ENCODE results near the gene TUBB1.

The TUBB1 gene

DNA sequence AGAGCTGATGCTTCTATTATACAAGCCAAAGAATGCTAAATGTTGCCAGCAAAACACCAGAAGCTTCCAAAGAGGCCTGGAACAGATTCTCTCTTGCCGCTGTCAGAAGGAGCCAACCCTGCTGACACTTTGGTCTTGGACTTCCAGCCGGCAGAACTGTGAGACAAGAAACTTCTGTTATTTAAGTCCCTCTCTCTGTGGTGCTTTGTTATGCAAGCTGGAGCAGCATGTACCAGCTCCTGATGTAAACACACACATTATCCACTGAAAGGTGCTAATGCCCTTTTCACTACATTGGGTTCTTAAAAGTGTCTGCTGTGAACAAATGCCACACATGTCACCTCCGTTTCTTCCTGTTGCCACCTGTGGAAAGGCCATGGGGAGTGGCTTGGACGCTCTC, 49.3 kb downstream of the TUBB1 start:
- H3K9me3 ChIP-seq: no peaks in the 10 kb centered on the region
- no peak overlapping the region for H3K9ac ChIP-seq
- no peak overlapping the region for H3K27ac ChIP-seq
- peaks cover 10% of the 10 kb centered on the region for H3K4me1 ChIP-seq
- no peaks in the 10 kb centered on the region for H4K20me1 ChIP-seq
- H3K4me3 ChIP-seq: no peak overlapping the region
- H3K36me3 ChIP-seq: no peaks in the 10 kb centered on the region
- H3K27me3 ChIP-seq: no peaks in the 10 kb centered on the region
- H3K4me2 ChIP-seq: no peak overlapping the region
- no peak for TF ChIP-seq Cebpa-rat (IDR thresholded peaks at IDR 0.05)

DNA sequence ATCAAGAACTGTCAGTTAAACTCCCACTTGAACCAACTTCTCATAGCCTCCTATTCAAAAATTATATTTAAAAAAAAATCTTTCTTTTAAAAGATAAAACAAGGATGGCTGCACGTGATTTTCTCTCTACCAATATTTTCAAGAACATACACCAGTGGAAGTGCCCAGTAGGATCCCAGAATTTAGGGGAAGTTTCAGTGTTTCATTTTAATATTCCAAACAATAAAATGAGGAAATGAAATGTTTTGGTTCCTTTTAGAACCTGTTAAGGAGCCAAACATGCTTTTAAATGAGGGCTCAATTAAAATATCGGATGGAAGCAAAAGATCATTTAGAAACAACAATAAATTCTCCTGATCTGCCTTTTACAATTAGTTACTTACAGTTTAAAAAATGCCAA, 49.8 kb downstream of the TUBB1 start:
- Histone ChIP-seq H3K27ac (no peak overlapping the region), H3K4me2 (no peak overlapping the region), H3K36me3 (no peaks in the 10 kb centered on the region), H3K9ac (no peak overlapping the region), H3K4me3 (no peak overlapping the region), H4K20me1 (no peaks in the 10 kb centered on the region), H3K9me3 (no peaks in the 10 kb centered on the region), H3K4me1 (peaks cover 10% of the 10 kb centered on the region), H3K27me3 (no peaks in the 10 kb centered on the region)
- TF ChIP-seq Cebpa-rat (IDR thresholded peaks at IDR 0.05): no peak

DNA sequence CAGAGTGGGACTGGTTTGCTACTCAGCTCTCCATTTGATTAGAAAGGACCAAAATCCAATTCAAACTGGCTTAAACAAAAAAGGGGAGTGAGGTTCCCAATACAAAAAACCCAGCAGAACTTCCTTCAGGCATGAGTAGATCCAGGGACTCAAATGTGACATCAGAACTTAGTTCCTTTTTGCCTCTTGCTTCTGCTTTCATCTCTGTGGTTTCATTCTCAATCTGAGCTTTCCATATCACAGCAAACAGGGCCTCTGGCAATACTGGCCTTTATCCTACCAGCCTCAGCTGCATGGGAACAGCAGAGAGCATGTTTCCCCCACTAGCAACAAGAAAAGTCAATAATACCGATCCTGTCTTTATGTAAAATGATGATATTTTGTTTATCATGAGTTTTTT, 52.0 kb downstream of the TUBB1 start:
- Histone ChIP-seq H3K27me3 (no peaks in the 10 kb centered on the region), H3K27ac (no peak overlapping the region), H3K36me3 (no peaks in the 10 kb centered on the region), H3K4me3 (no peak overlapping the region), H3K9ac (no peak overlapping the region), H3K9me3 (no peaks in the 10 kb centered on the region), H3K4me2 (no peak overlapping the region), H4K20me1 (no peaks in the 10 kb centered on the region), H3K4me1 (peaks cover 10% of the 10 kb centered on the region)
- TF ChIP-seq Cebpa-rat (IDR thresholded peaks at IDR 0.05): no peak

DNA sequence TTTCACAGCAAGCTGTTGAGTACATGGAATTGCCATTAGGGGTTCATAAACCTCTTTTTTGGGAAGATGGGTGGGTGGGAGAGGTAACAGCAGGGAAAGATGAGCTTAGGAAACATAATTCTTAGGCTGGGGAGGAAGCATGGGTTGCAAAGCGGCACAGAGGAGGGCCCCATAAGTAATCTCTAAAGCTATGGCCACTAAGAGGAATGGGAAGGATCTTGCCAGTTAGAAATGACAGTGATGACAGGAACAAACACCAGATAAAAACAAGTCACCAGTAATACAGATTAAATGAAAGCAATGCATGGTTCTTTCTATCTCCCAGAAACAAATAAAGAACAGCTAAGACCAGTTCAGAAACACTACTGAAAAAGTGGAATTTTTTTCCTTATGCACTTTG, 54.4 kb downstream of the TUBB1 start:
- Histone ChIP-seq H3K9ac (no peak overlapping the region), H3K4me1 (peaks cover 10% of the 10 kb centered on the region), H3K27me3 (no peaks in the 10 kb centered on the region), H3K27ac (no peak overlapping the region), H4K20me1 (no peaks in the 10 kb centered on the region), H3K4me2 (peak overlapping the region; percentile 58), H3K4me3 (no peak overlapping the region), H3K36me3 (no peaks in the 10 kb centered on the region), H3K9me3 (no peaks in the 10 kb centered on the region)
- no peak for TF ChIP-seq Cebpa-rat (IDR thresholded peaks at IDR 0.05)

DNA sequence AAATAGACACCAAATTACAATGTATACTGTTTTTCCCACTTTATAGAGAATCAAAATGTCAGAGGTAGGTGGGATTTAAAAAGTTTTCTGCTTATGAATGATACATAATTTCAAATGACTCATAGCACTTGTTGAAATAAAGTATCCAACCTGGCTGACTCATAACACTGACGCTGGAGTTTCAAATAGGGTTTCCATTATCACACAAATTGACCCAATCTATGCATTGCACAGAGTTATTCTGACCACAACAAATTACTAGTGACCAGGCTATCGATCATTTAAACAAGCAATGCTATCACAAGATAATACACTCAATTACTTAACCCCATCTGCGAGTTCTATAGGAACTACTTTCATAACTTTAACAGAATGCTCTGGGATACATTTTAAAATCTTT, 55.2 kb downstream of the TUBB1 start:
- H3K27ac ChIP-seq: no peak overlapping the region
- no peak overlapping the region for H3K9ac ChIP-seq
- TF ChIP-seq Cebpa-rat (IDR thresholded peaks at IDR 0.05): no peak
- no peaks in the 10 kb centered on the region for H3K36me3 ChIP-seq
- H3K4me2 ChIP-seq: no peak overlapping the region
- H4K20me1 ChIP-seq: no peaks in the 10 kb centered on the region
- H3K9me3 ChIP-seq: no peaks in the 10 kb centered on the region
- H3K4me1 ChIP-seq: peaks cover 12% of the 10 kb centered on the region
- no peaks in the 10 kb centered on the region for H3K27me3 ChIP-seq
- H3K4me3 ChIP-seq: no peak overlapping the region

DNA sequence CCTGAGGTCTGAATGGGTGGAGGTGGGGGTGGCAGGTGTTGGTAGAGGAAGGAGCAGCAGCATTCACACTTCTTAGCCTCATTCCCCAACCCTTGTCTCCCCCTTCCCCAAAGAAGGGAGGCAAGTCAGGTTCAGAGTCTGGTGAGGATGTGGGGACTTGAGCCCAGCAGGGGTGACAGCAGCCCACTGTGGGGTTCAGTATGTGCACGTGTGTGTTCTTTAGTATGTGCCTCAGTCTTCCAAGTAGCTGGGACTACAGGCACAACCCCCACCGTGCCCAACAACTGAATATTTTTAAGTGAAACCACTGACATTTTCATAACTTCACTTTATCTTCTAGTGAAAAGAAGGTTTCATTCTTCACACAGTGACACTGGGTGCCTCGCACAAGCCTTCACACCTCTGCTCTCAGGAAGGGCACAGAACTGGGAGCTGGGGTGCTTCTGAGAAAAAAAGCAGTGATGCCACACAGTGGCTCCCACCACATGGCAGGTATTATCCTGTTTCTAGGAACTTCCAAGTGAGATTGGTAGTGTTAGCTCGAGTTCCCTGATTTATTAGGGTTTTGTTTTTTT, 56.8 kb downstream of the TUBB1 start:
- no peaks in the 10 kb centered on the region for H4K20me1 ChIP-seq
- TF ChIP-seq Cebpa-rat (IDR thresholded peaks at IDR 0.05): no peak
- H3K27me3 ChIP-seq: no peaks in the 10 kb centered on the region
- H3K4me2 ChIP-seq: no peak overlapping the region
- peaks cover 15% of the 10 kb centered on the region for H3K4me1 ChIP-seq
- no peak overlapping the region for H3K9ac ChIP-seq
- no peak overlapping the region for H3K27ac ChIP-seq
- H3K36me3 ChIP-seq: no peaks in the 10 kb centered on the region
- H3K9me3 ChIP-seq: no peaks in the 10 kb centered on the region
- H3K4me3 ChIP-seq: no peak overlapping the region

Measured in BLaER1 (cell line).